Activated naive CD8-positive, alpha-beta T cell treated with anti-CD3 and anti-CD28 coated beads for 36 hours (primary cell): ENCODE data around the gene BTN1A1. TPM values are rescaled to one million over a fixed set of nuclear protein-coding genes. Genes with fewer than 3 reads are reported as not detected.
"Not testable (repeated sequence)": the region's sequence is repeated elsewhere in the genome, so short reads cannot be mapped to it uniquely, and the experiment has no call there.

ENCODE experiments used
- DNase-seq: peaks from one replicate; pipeline ENCODE4 v3.0.0; 2021
- H3K27ac Mint-ChIP-seq: one replicate; pipeline ENCODE4 v1.8.0; 2022; ENCODE audit warnings: mild to moderate bottlenecking, moderate library complexity, mixed read lengths
- H3K27me3 Mint-ChIP-seq: one replicate; pipeline ENCODE4 v1.8.0; 2022; ENCODE audit warnings: mild to moderate bottlenecking, mixed read lengths
- H3K36me3 Mint-ChIP-seq: one replicate; pipeline ENCODE4 v1.8.0; 2021; ENCODE audit warnings: mild to moderate bottlenecking, mixed read lengths
- H3K4me1 Mint-ChIP-seq: one replicate; pipeline ENCODE4 v1.8.0; 2021; ENCODE audit warnings: mixed read lengths
- H3K4me3 Mint-ChIP-seq: one replicate; pipeline ENCODE4 v1.8.0; 2022; ENCODE audit warnings: mild to moderate bottlenecking, moderate library complexity, mixed read lengths
- H3K9me3 Mint-ChIP-seq: one replicate; pipeline ENCODE4 v1.8.0; 2022; ENCODE audit warnings: mixed read lengths
- total RNA-seq, 2 experiments: library from RNA; stranded (reverse); gene quantifications; one replicate each; pipeline ENCODE4 v1.2.3, GENCODE V29; 2021

Gene BTN1A1
- total RNA-seq, 2 experiments from 2014 or later, result 0.14 to 0.16 TPM

- Mint-ChIP-seq H3K4me1 (peaks cover 55% of the 10 kb centered on the region), H3K27me3 (peaks cover 15% of the 10 kb centered on the region), H3K36me3 (peaks cover 15% of the 10 kb centered on the region), H3K27ac (peak overlapping the region; percentile 56), H3K9me3 (no peaks in the 10 kb centered on the region), H3K4me3 (no peak overlapping the region)
- DNase-seq, result no peak
Measured at GRCh38 chr6:26534681-26535465, 34.8 kb downstream of the BTN1A1 start.

GRCh38 chr6:26536571-26537159 is 36.6 kb downstream of the BTN1A1 start:
- Mint-ChIP-seq H3K4me1 (peaks cover 61% of the 10 kb centered on the region), H3K4me3 (peak overlapping the region; percentile 94), H3K9me3 (no peaks in the 10 kb centered on the region), H3K27ac (peak overlapping the region; percentile 99), H3K27me3 (peaks cover 15% of the 10 kb centered on the region), H3K36me3 (peaks cover 30% of the 10 kb centered on the region)
- DNase-seq, result peak; percentile 42

GRCh38 chr6:26537160-26537845 is 37.2 kb downstream of the BTN1A1 start:
- DNase-seq, result peak; percentile 88
- H3K9me3 Mint-ChIP-seq, result no peaks in the 10 kb centered on the region
- H3K4me3 Mint-ChIP-seq, result peak overlapping the region; percentile 94
- H3K27me3 Mint-ChIP-seq, result peaks cover 15% of the 10 kb centered on the region
- H3K27ac Mint-ChIP-seq, result peak overlapping the region; percentile 99
- peaks cover 30% of the 10 kb centered on the region for H3K36me3 Mint-ChIP-seq
- peaks cover 59% of the 10 kb centered on the region for H3K4me1 Mint-ChIP-seq

GRCh38 chr6:26537846-26538571 is 37.9 kb downstream of the BTN1A1 start, which contains the start of gene HMGN4:
Gene HMGN4 (plus strand): TSS chr6:26538366. CDS start chr6:26545207, 6,841 bp downstream.
- Mint-ChIP-seq H3K27ac (peak within 1 kb of the TSS; percentile 99), H3K36me3 (peaks cover 31% of the 10 kb centered on the region), H3K4me3 (peak within 1 kb of the TSS; percentile 94), H3K27me3 (peaks cover 11% of the 10 kb centered on the region), H3K9me3 (no peaks in the 10 kb centered on the region), H3K4me1 (peaks cover 56% of the 10 kb centered on the region)
- DNase-seq, result peak; percentile 84

GRCh38 chr6:26538572-26538902 is 38.4 kb downstream of the BTN1A1 start:
- Mint-ChIP-seq H3K9me3 (no peaks in the 10 kb centered on the region), H3K4me1 (peaks cover 54% of the 10 kb centered on the region), H3K27me3 (peaks cover 10% of the 10 kb centered on the region), H3K4me3 (peak overlapping the region; percentile 94), H3K27ac (peak overlapping the region; percentile 99), H3K36me3 (peaks cover 33% of the 10 kb centered on the region)
- no peak for DNase-seq

GRCh38 chr6:26539071-26539615 is 39.0 kb downstream of the BTN1A1 start:
- Mint-ChIP-seq H3K36me3 (peaks cover 33% of the 10 kb centered on the region), H3K4me1 (peaks cover 54% of the 10 kb centered on the region), H3K4me3 (peak overlapping the region; percentile 94), H3K27me3 (peaks cover 10% of the 10 kb centered on the region), H3K9me3 (no peaks in the 10 kb centered on the region), H3K27ac (peak overlapping the region; percentile 99)
- no peak for DNase-seq

- peak overlapping the region; percentile 3 for H3K27ac Mint-ChIP-seq
- H3K36me3 Mint-ChIP-seq, result peaks cover 35% of the 10 kb centered on the region
- peaks cover 44% of the 10 kb centered on the region for H3K4me1 Mint-ChIP-seq
- no peak overlapping the region for H3K4me3 Mint-ChIP-seq
- no peak for DNase-seq
- peaks cover 10% of the 10 kb centered on the region for H3K27me3 Mint-ChIP-seq
- no peaks in the 10 kb centered on the region for H3K9me3 Mint-ChIP-seq
Measured at GRCh38 chr6:26541579-26541978, 41.5 kb downstream of the BTN1A1 start.

GRCh38 chr6:26543953-26544352 is 43.9 kb downstream of the BTN1A1 start:
- Mint-ChIP-seq H3K4me1 (peaks cover 30% of the 10 kb centered on the region), H3K4me3 (no peak overlapping the region), H3K27me3 (no peaks in the 10 kb centered on the region), H3K9me3 (no peaks in the 10 kb centered on the region), H3K27ac (peak overlapping the region; percentile 4), H3K36me3 (peaks cover 32% of the 10 kb centered on the region)
- no peak for DNase-seq

- DNase-seq, result no peak
- H3K27me3 Mint-ChIP-seq, result no peaks in the 10 kb centered on the region
- H3K4me3 Mint-ChIP-seq, result no peak overlapping the region
- H3K9me3 Mint-ChIP-seq, result no peaks in the 10 kb centered on the region
- peaks cover 28% of the 10 kb centered on the region for H3K36me3 Mint-ChIP-seq
- H3K4me1 Mint-ChIP-seq, result peaks cover 26% of the 10 kb centered on the region
- H3K27ac Mint-ChIP-seq, result no peak overlapping the region
Measured at GRCh38 chr6:26544473-26544872, 44.4 kb downstream of the BTN1A1 start.

- Mint-ChIP-seq H3K9me3 (no peaks in the 10 kb centered on the region), H3K36me3 (peaks cover 20% of the 10 kb centered on the region), H3K4me3 (no peak overlapping the region), H3K4me1 (peaks cover 27% of the 10 kb centered on the region), H3K27me3 (no peaks in the 10 kb centered on the region), H3K27ac (peak overlapping the region; percentile 4)
- no peak for DNase-seq
Measured at GRCh38 chr6:26545627-26546026, 45.5 kb downstream of the BTN1A1 start.

- not testable (repeated sequence) for H3K27me3 Mint-ChIP-seq, H3K27ac Mint-ChIP-seq, H3K4me3 Mint-ChIP-seq, DNase-seq, H3K9me3 Mint-ChIP-seq
- Mint-ChIP-seq H3K4me1 (peaks cover 25% of the 10 kb centered on the region), H3K36me3 (peaks cover 11% of the 10 kb centered on the region)
Measured at GRCh38 chr6:26547363-26547762, 47.3 kb downstream of the BTN1A1 start.

- peak; percentile 66 for DNase-seq
- peaks cover 23% of the 10 kb centered on the region for H3K4me1 Mint-ChIP-seq
- H3K27me3 Mint-ChIP-seq, result no peaks in the 10 kb centered on the region
- H3K4me3 Mint-ChIP-seq, result peak overlapping the region; percentile 86
- H3K36me3 Mint-ChIP-seq, result peaks cover 6% of the 10 kb centered on the region
- H3K27ac Mint-ChIP-seq, result peak overlapping the region; percentile 88
- H3K9me3 Mint-ChIP-seq, result no peaks in the 10 kb centered on the region
Measured at GRCh38 chr6:26550250-26550993, 50.3 kb downstream of the BTN1A1 start.

GRCh38 chr6:26552205-26552604 is 52.1 kb downstream of the BTN1A1 start:
- H3K4me1 Mint-ChIP-seq, result peaks cover 33% of the 10 kb centered on the region
- H3K27me3 Mint-ChIP-seq, result peaks cover 3% of the 10 kb centered on the region
- H3K36me3 Mint-ChIP-seq, result no peaks in the 10 kb centered on the region
- H3K4me3 Mint-ChIP-seq, result no peak overlapping the region
- H3K9me3 Mint-ChIP-seq, result no peaks in the 10 kb centered on the region
- no peak for DNase-seq
- no peak overlapping the region for H3K27ac Mint-ChIP-seq

GRCh38 chr6:26552640-26553188 is 52.6 kb downstream of the BTN1A1 start:
- Mint-ChIP-seq H3K27ac (no peak overlapping the region), H3K27me3 (peaks cover 3% of the 10 kb centered on the region), H3K36me3 (no peaks in the 10 kb centered on the region), H3K9me3 (peaks cover 1% of the 10 kb centered on the region), H3K4me1 (peaks cover 33% of the 10 kb centered on the region), H3K4me3 (no peak overlapping the region)
- DNase-seq, result no peak
